ENCODE data around the gene RNF225.

DNA sequence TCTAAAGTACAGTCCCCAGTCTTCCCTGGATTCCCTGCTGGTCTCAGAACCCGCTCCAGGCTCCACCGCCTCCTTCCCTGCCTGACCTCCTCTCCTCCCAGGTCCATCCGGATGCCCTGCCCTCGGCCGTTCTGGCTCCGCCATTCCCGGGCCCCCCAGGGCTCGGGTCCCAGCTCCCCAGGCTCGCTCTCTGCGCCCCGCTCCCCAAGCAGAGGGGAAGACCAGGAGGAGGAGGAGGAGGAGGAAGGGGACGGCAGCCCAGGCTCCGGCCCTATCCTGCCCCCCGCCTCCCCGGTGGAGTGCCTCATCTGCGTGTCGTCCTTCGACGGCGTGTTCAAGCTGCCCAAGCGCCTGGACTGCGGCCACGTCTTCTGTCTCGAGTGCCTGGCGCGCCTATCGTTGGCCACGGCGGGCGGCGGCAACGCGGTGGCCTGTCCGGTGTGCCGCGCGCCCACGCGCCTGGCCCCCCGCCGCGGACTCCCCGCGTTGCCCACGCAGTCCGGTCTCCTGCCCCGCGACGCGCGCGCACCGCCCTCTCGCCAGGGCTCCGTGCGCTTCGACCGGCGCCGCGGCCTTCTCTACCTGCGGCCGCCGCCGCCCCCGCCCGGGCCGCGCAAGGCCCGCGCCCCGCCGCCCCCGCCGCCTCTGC is 647 bp downstream of the RNF225 start:
- TF ChIP-seq, protein P1, sequence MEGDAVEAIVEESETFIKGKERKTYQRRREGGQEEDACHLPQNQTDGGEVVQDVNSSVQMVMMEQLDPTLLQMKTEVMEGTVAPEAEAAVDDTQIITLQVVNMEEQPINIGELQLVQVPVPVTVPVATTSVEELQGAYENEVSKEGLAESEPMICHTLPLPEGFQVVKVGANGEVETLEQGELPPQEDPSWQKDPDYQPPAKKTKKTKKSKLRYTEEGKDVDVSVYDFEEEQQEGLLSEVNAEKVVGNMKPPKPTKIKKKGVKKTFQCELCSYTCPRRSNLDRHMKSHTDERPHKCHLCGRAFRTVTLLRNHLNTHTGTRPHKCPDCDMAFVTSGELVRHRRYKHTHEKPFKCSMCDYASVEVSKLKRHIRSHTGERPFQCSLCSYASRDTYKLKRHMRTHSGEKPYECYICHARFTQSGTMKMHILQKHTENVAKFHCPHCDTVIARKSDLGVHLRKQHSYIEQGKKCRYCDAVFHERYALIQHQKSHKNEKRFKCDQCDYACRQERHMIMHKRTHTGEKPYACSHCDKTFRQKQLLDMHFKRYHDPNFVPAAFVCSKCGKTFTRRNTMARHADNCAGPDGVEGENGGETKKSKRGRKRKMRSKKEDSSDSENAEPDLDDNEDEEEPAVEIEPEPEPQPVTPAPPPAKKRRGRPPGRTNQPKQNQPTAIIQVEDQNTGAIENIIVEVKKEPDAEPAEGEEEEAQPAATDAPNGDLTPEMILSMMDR (IDR thresholded peaks at IDR 0.05 in 4 of 5, conservative IDR thresholded peaks at IDR 0.05 in 1 of 5), result no peak
- no peak for TF ChIP-seq POLR2A (IDR thresholded peaks at IDR 0.05)
